Retina (tissue), 1 donor: ENCODE results near the gene WBP1L.
"Not testable (repeated sequence)": the region's sequence is repeated elsewhere in the genome, so short reads cannot be mapped to it uniquely, and the experiment has no call there.

ENCODE experiments used
- DNase-seq: peaks from one replicate; pipeline ENCODE4 v3.0.0-alpha.2; 2016

Gene WBP1L

DNA sequence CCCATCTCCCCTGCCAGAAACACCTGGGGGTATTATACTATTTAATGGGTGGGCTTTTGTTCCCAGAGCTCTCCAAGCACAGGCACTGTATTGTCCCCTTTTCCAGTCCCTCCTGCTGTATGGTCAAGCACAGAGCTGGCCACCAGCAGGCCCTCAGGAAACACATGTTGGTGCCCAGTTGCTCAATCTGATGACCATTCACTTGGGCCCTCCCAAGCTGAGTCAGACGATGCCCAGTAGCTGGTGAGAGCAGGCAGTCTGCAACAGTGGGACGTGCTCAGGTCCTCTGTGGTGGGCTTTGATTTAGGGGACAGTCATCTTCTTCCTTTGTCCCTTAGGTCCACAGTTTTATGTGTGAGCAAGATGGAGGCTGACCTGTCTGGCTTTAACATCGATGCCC is 17.5 kb upstream of the WBP1L start:
- no peak for DNase-seq

DNA sequence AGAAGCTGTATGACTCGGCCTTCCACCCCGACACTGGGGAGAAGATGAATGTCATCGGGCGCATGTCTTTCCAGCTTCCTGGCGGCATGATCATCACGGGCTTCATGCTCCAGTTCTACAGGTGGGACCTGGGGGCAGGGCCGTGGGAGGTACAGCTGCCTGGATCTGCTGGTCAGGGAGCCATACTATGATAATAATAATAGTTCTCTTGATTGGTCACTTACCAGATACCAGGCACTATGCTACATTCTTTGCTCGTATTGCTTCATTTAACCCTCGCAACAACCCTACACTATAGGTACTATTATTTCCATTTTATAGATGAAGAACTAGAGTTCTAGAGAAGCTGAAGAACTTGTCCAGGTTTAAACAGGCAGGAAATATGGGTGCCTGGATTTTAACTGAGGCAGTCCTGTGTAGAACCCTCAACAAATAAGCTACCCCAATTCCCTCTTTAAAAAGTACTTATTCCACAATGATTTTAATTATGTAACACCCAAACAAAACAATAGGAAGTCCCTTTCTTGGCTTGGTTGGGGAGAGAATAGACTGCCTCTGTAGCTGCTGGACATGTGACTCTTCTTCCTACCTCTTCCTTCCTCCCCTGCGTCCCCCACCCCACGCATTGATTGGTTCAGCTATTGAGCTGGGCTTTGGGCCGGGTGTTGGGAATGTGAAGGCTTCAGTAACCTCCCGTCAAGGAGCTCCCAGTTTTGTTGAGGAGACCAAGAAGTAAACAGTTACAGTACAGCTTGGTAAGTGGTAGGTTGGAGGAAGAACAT is 16.5 kb upstream of the WBP1L start:
- DNase-seq: no peak

DNA sequence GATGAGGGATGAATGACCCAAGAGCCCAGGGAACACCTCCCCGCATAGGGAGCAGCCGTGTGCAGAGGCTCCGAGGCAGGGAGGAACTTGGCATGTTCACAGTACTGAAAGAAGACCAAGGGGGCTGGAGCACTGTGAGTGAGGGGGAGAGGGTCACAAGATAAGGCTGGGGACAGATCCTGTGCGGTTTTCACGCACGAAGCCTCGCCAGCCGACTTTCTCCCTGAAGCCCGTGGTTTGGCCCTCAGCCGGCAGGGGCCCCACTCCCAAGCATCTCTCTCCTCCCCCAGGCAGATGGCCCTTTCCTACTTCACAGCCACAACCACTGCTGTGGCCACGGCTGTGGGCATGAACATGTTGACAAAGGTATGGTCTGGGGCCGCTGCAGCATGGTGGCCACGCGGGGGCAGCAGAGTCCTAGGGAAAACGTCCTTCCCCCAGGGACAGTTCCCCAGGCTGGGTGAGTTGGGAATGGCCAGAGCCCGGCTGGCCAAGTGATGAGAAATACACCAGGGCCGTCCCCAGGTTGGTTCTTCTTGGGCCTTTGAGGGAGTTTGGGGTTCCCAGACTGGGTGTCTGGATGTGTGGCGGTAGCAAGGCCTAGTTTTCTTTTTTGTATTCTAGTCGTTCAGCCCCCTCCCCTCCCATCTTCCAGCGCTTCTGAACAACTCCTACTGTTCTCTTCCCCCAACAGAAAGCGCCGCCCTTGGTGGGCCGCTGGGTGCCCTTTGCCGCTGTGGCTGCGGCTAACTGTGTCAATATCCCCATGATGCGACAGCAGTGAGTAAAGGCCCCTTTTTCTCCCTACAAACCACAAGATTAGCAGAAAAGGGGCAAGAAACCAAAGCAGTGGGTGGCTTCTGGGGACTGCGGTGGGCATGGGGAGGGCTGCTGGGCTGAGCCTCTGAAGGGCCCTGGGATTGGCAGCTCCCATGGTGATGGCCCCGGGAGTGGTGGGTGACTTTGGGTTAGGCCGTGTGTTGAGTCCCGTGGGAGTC is 14.4 kb upstream of the WBP1L start:
- peak; percentile 84 for DNase-seq

DNA sequence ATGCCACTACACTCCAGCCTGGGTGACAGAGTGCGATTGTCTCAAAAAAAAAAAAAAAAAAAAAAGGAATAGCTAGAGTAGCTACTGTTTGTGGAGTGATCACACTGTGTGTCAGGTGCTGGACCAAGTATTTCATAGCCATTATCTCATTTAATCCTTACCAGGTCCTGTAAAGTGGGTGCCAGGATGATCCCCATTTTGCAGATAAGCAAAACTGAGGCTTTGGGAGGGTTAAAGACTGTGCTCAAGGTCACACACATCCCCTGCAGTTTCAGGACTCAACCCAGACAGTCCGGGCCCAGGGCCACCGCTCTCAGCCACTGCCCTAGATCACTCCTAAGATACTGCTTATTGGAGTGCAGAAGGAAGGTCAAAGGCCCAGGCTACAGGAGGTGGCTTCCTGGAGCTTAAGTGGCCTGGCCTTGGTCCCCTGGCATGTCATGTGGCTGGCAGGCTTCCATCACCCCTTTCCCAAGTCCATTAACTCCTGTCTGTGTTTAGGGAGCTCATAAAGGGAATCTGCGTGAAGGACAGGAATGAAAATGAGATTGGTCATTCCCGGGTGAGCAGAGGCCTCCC is 12.4 kb upstream of the WBP1L start:
- no peak for DNase-seq

DNA sequence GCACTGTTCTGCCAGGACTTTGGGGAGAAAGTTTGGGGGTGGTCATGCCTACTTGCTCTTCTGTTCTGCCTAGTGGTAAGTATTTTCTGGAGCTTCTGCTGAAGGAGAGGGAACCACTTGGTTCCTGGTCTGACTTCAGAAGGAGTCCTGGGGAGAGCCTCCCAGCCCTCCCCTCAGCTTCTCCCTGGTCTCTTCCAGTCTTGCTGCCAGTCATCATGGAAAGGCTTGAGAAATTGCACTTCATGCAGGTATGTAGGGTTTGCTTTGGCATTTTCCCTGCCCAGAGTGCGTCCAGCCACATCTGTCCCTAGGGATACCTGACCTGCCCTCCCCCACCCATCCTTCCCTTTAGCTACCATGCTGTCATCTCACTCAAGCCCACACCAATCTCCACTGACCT is 11.1 kb upstream of the WBP1L start:
- no peak for DNase-seq

DNA sequence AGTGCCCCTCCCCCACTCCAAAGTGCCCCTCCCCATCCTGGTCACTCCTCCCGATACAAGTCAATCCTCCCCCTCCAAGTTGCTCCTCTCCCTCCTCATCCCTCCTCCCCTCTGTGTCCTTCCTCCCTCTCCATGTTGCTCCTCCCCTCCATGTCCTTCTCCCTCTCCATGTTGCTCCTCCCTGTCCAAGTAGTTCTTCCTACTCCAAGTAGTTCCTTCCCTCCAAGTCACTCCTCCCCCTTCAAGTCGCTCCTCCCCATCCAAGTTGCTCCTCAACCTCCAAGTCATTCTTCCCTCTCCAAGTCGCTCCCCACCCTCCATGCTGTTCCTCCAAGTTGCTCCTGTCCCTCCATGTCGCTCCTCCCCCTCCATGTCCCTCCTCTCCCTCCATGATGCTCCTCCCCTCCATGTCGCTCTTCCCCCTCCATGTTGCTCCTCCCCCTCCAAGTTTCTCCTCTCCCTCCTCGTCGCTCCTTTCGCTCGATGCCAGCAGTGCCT is 8.6 kb upstream of the WBP1L start:
- no peak for DNase-seq

DNA sequence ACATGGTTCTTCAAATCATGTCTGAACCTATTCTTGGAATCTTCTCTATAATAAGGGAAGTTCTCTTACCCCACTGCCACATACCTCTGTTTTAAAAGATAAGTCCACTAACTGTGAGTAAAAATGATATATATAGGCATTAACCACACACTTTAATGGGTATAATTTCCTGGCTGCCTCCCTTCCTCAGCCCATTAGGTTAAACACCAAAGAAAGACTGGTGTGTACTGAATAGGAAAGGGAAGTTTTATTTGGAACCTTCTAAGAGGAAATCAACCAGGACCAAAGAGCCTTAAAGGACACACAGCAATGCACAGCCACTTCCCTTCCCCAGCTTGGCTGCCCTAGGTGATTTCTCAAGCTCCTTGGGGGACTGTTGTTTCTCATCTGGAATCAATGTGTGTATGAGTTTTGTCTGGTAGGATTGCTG is 5.0 kb upstream of the WBP1L start:
- no peak for DNase-seq

DNA sequence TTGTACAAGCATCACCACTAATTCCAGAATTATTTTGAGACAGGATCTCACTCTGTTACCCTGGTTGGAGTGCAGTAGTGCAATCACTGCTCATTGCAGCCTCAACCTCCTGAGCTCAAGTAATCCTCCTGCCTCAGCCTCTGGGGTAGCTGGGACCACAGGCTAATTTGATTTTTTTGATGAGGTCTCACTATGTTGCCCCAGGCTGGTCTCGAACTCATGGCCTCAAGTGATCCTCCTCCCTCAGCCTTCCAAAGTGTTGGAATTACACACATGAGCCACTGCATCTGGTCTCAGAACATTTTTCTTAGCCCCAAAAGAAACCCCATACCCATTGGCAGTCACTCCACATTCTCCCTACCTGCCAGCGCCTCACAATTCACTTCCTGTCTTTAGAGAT is 3.5 kb upstream of the WBP1L start:
- DNase-seq: no peak

DNA sequence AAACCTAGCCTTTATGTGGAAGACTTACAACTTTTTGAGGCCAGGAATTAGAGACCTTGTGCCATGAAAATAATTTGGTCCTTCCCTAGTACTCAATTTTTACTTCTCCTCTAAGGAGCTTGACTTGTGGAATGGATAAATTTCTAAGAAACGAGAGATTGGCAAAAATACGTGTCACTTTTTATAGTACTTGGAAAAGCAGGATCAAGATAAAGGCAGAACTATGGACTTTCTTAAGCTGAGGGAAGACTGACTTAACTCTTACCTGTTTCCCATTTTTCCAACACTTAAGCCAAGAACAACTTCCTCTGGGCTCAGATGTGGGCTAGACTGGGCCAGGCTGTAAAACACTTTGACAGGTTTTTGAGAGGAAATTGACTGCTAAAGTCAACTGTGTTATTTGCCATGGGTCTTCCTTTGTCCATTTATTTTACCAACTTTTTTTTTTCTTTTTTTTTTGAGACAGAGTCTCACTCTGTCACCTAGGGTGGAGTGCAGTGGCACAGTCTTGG is 2.0 kb upstream of the WBP1L start:
- no peak for DNase-seq

DNA sequence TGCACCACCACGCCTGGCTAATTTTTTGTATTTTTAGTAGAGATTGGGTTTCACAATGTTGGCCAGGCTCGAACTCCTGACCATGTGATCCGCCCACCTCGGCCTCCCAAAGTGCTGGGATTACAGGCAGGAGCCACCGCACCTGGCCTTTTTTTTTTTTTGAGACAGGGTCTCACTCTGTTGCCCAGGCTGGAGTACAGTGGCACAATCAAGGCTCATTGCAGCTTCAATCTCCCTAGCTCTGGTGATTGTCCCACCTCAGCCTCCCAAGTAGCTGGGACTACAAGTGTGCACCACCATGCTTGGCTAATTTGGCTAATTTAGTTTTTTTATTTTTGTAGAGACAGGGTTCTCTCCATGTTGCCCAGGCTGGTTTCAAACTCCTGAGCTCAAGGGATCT is 1.4 kb upstream of the WBP1L start:
- DNase-seq: not testable (repeated sequence)

DNA sequence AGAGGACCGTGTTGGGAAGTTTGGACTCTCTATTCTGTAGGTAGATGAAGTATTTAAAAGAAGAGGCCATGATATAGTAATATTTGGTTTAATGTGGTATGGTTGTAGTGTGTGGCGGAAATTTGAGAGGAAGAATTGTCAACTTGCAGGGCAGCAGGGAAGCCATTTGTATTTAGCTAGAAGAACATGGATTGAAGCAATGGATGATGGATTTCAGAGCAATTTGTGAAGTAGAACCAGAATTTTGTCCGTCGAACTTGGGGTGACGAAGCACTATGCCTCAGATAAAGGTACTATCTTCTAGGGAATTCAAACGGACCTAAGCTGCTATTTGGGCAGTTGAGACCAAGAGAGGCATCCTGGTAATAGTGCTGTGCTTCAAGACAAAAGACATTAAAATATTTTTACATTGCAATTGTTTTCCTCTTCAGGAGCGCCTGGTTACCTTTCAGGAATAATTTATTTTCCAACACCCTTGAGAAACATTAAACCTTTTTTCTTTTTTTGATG is 615 bp upstream of the WBP1L start:
- no peak for DNase-seq

DNA sequence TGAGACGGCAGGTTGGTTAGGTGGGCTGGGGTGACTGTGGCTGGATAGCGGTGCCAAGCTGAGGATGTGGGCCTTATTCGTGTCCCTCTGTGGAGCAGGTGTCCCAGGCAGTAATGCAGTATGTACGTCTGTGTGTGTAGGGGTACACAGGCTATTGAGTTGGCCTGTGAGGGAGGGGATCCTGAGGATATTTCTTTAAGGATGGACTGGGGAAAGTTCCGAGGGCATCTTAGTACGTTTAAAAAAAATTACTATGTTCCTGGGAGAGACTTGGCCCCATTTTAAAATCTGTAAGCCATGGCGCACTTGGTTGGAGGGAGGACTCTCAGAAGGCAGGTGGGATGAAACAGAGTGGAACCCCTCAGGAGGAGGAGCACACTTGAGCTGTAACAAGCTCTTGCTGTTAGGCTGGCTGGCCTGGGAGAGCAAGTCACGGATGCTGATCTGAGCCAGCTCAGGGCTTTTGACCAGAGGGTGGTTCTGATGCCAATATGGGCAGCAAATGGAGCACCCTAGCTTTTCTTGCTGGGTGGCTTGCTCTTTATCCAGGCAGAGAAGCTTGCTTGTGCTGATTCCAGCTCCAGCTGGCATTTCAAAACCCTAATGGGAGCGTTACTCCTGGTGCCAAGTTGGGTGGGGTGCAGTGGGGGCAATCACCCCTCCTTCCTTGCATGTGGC is 765 bp downstream of the WBP1L start:
- no peak for DNase-seq

DNA sequence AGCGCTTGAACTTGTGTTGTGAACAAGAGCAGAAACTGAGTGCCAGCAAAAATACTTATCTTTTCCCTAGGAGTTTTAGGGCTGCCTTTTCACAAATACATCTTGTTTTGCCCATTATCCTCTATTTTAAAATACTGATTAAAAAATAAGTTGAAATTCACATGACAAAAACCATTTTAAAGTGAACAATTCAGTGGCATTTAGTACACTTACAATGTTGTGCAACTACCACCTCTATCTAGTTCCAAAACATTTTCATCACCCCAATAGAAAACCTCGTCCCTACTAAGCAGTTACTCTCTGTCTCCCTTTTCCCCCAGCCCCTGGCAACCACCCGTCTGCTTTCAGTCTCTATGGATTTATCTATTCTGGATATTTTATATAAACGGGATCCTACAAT is 1.4 kb downstream of the WBP1L start:
- no peak for DNase-seq

DNA sequence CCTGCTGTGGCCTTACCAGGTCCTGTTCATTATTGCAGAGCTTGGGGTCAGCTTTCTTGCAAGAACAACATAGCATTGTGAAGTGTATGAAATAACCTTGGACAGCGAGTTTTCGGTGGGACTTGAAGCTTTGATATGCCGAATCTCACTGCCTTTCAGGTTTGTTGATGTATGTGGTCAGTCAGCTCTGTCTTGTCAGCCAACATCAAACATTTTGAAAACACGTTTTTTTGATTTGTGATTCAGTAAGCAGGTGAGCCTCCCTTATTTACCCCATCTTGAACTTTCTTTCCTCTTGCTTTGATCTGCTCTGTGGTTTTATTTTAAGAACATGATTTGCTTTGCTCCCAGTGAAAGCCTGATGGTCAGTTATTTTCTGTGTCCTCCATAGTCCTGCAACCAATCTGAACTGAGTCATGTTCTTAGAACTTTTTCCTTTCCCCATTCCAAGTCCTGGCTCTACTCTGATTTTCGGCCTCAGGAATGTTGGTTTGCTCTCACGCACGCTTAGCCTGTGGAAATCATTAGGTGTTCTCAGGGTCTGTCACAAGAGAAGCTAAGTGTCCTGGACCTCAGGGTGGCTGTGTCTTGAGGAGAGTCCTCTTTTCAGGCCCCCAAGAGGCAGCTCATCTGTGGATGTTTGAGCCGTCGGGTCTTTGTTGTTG is 8.7 kb downstream of the WBP1L start:
- DNase-seq: no peak

DNA sequence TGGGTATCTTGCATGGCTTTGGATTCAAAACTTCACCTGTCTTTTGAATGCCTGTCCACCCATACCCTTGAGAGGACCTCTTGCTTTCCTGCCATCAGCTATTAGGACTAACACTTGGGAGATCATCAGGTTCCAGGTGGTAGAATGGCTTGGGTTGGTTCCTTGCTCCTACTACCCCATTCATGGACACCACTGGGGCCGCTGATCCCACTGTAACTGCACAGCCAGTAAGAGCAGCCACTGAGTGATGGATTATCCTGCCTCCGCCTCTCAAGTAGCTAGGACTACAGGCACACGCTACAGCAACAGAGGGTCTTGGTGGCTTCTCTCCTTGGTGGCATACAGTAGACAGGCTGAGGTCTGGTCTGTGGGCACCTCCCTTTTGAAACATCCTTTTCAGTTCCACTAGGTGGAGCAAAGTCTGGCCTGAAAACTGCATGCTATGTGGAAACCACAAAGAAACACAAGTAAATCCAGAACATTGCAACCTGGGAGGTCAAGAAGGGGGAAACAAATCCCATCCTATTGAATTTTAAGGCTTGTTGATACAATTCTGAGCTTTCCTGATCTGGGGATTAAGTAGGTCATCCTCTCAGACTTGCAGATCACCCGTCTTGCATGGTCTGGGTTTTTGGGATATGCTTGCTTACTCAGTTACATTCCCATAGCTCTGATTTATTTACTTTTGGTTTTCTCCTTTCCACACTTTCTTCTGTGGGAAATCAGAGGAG is 9.4 kb downstream of the WBP1L start:
- peak; percentile 23 for DNase-seq

DNA sequence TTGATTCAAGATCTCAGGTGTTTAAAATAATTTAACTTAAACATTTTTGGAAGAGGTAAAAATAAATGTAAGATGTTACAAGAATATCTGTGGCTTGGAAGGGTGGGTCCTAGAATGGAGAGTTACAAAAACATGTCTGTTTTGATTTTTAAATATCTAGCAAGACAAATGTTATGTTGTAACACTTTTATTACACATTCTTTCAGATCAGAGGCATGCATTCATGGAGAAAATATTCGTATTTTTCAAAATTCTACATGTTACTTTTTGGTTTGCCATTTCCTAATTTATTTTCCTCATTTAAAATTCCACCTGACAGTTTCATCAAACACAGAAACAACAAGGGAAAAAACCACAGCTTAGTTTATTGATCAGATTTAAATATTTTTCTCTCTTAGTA is 10.0 kb downstream of the WBP1L start:
- DNase-seq: no peak

DNA sequence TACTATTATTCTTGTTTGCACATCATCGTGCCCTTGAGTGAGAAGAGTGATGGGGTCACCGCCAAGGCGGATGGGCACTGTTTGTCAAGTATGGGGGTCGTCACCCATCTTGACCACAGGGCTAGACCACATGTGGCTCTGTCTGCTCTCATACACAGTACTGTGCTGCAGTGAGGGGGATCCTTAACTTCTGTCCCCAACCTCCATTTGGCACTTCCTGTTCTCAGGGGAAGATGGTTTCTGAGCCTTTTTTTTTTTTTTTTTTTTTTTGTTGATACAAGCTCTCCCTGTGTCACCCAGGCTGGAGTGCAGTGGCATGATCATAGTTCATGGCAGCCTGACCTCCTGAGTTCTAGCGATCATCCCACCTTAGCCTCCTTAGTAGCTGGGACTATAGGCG is 13.6 kb downstream of the WBP1L start:
- DNase-seq: no peak

DNA sequence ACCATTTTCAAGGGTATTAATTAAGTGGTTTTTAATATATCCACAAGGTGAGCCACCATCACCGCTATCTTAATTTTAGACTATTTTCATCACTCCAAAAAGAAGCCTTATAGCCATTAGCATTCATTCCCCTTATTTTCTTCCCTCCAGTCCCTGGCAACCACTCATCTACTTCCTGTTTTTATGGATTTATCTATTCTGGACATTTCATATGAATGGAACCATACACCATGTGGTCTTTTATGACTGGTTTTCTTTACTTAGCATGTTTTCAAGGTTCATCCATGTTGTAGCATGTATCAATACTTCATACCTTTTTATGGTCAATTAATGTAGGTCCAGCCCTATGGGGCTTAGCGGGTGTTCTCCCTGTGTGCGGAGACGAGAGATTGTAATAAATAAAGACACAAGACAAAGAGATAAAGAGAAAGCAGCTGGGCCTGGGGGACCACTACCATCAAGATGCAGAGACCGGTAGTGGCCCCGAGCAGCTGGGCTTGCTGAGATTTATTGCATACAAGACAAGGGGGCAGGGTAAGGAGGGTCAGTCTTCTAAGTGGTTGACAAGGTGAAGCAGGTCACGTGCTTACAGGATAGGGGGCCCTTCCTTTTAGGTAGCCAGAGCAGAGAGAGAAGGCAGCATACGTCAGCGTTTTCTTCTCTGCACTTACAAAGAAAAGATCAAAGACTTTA is 14.6 kb downstream of the WBP1L start:
- DNase-seq: no peak

DNA sequence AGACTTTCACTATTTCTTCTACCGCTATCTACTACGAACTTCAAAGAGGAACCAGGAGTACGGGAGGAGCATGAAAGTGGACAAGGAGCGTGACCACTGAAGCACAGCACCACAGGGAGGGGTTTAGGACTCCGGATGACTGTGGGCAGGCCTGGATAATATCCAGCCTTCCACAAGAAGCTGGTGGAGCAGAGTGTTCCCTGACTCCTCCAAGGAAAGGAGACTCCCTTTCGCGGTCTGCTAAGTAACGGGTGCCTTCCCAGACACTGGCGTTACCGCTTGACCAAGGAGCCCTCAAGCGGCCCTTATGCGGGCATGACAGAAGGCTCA is 15.2 kb downstream of the WBP1L start:
- not testable (repeated sequence) for DNase-seq

DNA sequence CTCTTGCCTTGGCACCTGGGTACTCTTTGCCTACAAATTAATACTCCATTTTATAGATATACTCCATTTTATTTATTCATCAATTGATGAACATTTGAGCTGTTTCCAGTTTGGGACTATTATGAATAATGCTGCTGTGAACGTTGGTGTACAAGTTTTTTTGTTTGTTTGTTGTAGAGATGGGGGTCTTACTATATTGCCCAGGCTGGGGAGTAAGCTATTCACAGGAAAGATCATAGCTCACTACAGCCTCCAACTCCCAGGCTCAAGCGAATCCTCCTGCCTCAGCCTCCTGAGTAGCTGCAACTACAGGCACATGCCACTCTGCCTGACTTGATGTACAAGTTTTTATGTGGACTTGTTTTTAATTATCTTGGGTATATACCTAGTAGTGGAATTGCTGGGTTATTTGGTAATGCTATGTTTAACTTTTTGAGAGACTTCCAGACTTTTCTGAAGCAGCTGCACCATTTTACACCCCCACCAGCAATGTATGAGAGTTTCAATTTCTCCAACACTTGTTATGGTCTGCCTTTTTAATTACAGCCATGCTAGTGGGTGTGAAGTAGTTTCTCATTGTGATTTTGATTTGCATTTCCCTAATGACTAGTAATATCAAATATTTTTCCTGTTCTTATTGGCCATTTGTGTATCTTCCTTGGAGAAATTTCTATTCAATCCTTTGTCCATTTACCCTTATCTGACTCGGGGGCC is 15.9 kb downstream of the WBP1L start:
- no peak for DNase-seq
